Activated CD4-positive, alpha-beta T cell treated with anti-CD3 and anti-CD28 coated beads, Interleukin-2, amount 50 U/mL, for 24 hours (primary cell): ENCODE measurements around the gene BORCS5.
A peak's percentile ranks its signal among the peaks of the same experiment; 100 is the strongest.
"Not testable (repeated sequence)": the region's sequence is repeated elsewhere in the genome, so short reads cannot be mapped to it uniquely, and the experiment has no call there.

Experiments
- DNase-seq, 2 donors: peaks; one replicate each; pipeline ENCODE4 v3.0.0-alpha.2; 2020; ENCODE audit warnings: low read depth in 1 of 2, low spot score in 1 of 2

BORCS5 gene

GRCh38 chr12:12482959-12483358 lies 126.1 kb downstream of the BORCS5 start:
- DNase-seq = no peak

GRCh38 chr12:12483438-12483837 lies 126.6 kb downstream of the BORCS5 start:
- DNase-seq = no peak

GRCh38 chr12:12486661-12487240 lies 129.9 kb downstream of the BORCS5 start:
- no peak for DNase-seq

GRCh38 chr12:12487490-12487889 lies 130.6 kb downstream of the BORCS5 start:
- no peak for DNase-seq

GRCh38 chr12:12488296-12488695 lies 131.4 kb downstream of the BORCS5 start:
- DNase-seq = no peak

- DNase-seq = no peak
Observed at GRCh38 chr12:12488823-12489550, 132.1 kb downstream of the BORCS5 start.

- no peak for DNase-seq
Observed at GRCh38 chr12:12491606-12492005, 134.7 kb downstream of the BORCS5 start.

- DNase-seq = no peak
Observed at GRCh38 chr12:12492547-12492946, 135.7 kb downstream of the BORCS5 start.

- no peak for DNase-seq
Observed at GRCh38 chr12:12495536-12495935, 138.7 kb downstream of the BORCS5 start.

GRCh38 chr12:12498210-12498609 lies 141.3 kb downstream of the BORCS5 start:
- no peak for DNase-seq

GRCh38 chr12:12499909-12500604 lies 143.2 kb downstream of the BORCS5 start:
- DNase-seq = no peak

- DNase-seq = no peak
Observed at GRCh38 chr12:12501121-12501520, 144.2 kb downstream of the BORCS5 start.

GRCh38 chr12:12502130-12502814 lies 145.4 kb downstream of the BORCS5 start:
- DNase-seq = not testable (repeated sequence)

GRCh38 chr12:12502815-12503151 lies 145.9 kb downstream of the BORCS5 start:
- DNase-seq = no peak

- DNase-seq = no peak
Observed at GRCh38 chr12:12503384-12504078, 146.7 kb downstream of the BORCS5 start.

- DNase-seq = peak in 1 of 2 donors; percentile 46
Observed at GRCh38 chr12:12505544-12506495, 148.9 kb downstream of the BORCS5 start.

GRCh38 chr12:12506496-12506890 lies 149.6 kb downstream of the BORCS5 start:
- no peak for DNase-seq

GRCh38 chr12:12507121-12507520 lies 150.2 kb downstream of the BORCS5 start:
- DNase-seq = no peak

- no peak for DNase-seq
Observed at GRCh38 chr12:12508612-12509011, 151.7 kb downstream of the BORCS5 start.

- no peak for DNase-seq
Observed at GRCh38 chr12:12510141-12510540, 153.3 kb downstream of the BORCS5 start.
